Hematopoietic multipotent progenitor cell treated with erythropoietin and hydrocortisone succinate and interleukin-3 and kit ligand, for 8 days (in vitro differentiated cells): Measurements from ENCODE around the gene CNIH1.
A peak's percentile ranks its signal among the peaks of the same experiment; 100 is the strongest.
"Not testable (repeated sequence)": the region's sequence is repeated elsewhere in the genome, so short reads cannot be mapped to it uniquely, and the experiment has no call there.

Experiments used
- DNase-seq: peaks from one replicate; pipeline ENCODE4 v3.0.0-alpha.2; 2015

CNIH1 gene

GRCh38 chr14:54425537-54426274 lies 15.5 kb downstream of the CNIH1 start:
- DNase-seq: no peak

- no peak for DNase-seq
Observed at GRCh38 chr14:54425068-54425467, 16.1 kb downstream of the CNIH1 start.

DNA sequence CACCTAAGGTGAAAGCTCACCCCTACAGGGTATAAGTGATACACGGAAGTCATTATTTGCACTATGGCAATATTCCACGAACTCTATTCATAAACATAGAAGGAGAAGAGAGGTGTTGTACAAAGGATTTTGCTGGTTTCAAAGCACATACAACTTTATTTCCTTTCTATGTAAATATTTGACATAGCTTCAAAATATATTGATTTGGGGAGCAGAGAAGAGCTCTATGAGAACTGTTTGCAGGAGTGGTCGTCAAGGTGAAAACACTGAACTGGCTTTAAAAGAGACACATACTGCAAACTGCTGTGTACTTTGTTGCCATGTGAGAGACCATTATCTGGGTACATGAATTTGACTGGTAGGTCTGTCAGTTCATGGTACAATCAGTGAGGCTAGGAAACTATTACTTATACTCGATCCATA lies 16.7 kb downstream of the CNIH1 start:
- no peak for DNase-seq

GRCh38 chr14:54423991-54424390 lies 17.2 kb downstream of the CNIH1 start:
- no peak for DNase-seq

- DNase-seq: peak; percentile 60
Observed at GRCh38 chr14:54420478-54421142, 20.6 kb downstream of the CNIH1 start.

- no peak for DNase-seq
Observed at GRCh38 chr14:54411371-54411770, 29.8 kb downstream of the CNIH1 start.

DNA sequence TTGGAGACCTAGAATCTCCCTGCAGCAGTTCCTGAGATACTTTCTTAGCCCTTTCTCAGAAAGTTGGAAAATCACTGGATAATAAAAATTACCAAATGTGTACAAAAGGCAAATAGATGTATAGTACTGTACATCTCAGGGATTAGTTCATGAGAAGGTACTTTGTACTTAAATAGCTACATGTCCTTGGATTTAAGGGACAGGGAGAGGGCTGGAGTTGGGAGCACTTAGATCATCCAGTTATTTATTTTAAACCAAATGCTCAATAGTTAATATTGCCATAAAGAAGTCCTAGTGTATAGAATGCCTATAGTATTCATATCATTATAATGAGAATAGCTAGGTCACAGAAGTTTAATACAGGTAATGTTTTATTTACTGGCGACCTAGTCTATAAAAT lies 31.0 kb downstream of the CNIH1 start:
- DNase-seq: no peak

- DNase-seq: not testable (repeated sequence)
Observed at GRCh38 chr14:54403401-54404005, 37.7 kb downstream of the CNIH1 start.

GRCh38 chr14:54399560-54399959 lies 41.6 kb downstream of the CNIH1 start:
- DNase-seq: no peak

DNA sequence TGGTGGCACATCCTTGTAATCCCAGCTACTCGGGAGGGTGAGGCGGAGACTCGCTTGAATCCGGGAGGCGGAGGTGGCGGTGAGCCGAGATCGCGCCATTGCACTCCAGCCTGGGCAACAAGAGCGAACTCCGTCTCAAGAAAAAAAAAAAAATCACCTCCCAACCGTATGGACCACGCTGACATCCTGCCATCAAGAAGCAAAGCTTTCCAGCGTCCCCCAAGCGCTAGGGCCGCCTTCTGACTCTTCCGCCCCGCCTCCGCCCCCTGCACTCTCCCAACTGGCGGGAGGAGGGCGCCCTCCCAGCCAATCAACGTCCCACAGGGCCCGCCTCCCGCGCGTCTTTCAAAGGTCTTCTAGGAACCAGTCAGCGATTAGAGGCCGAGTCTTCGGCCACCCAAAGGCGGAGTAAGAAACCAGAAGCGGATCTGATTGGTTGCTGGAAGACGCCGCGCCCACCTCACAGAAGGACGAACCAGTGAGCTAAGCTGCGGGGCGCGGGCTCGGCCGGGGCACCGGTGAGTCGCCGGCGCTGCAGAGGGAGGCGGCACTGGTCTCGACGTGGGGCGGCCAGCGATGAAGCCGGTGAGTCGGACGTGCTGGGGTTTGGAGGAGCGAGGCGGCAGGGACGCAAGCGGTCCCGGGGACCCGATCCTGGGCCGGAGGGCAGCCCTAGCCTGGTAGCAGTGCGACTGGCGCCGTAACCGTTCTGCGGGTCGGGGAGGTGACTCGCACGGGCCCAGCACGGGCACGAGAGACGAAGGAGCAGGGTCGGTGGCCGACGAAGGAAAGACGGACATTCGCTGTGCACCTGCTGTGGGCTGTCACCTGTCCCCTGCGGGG lies 44.5 kb downstream of the CNIH1 start, which contains the start of gene CDKN3:
TSS of gene CDKN3 (plus strand) at position 515 of the 843 bp plus-strand sequence. CDS start at position 577, 62 bp downstream.
- peak; percentile 99 for DNase-seq

DNA sequence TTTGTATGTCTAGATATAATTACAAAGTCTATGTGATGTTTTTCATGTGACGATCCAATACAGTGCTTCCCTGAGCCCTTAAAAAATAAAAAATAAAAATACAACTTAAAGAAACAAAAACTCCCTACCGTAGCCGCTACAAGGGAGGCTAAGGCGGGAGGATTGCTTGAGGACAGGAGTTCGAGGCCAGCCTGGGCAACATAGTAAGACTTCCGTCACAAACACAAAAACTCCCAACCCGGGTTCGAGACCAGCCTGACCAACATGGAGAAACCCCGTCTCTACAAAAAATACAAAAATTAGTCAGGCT lies 45.0 kb downstream of the CNIH1 start:
- no peak for DNase-seq

DNA sequence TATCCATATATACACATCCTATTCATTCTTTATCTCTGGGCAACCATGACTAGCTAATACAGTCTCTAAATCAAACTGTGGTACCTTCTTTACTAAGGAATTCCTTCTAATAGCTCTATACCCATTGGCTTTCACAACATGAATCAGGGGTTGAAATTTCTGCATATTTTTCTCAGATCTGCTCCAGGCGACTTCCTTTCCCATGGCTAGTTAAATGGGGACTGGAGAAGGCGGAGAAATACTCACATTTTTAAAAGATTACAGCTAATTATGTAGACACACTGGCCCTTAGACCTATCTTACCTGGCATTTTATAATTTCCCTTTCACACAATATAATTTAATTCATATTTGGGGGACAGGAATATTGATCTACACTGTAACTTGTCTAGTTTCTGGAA lies 45.5 kb downstream of the CNIH1 start:
- no peak for DNase-seq

GRCh38 chr14:54395284-54395683 lies 45.9 kb downstream of the CNIH1 start:
- no peak for DNase-seq

- no peak for DNase-seq
Observed at GRCh38 chr14:54394596-54394995, 46.6 kb downstream of the CNIH1 start.

- DNase-seq: not testable (repeated sequence)
Observed at GRCh38 chr14:54392986-54393884, 47.9 kb downstream of the CNIH1 start.

DNA sequence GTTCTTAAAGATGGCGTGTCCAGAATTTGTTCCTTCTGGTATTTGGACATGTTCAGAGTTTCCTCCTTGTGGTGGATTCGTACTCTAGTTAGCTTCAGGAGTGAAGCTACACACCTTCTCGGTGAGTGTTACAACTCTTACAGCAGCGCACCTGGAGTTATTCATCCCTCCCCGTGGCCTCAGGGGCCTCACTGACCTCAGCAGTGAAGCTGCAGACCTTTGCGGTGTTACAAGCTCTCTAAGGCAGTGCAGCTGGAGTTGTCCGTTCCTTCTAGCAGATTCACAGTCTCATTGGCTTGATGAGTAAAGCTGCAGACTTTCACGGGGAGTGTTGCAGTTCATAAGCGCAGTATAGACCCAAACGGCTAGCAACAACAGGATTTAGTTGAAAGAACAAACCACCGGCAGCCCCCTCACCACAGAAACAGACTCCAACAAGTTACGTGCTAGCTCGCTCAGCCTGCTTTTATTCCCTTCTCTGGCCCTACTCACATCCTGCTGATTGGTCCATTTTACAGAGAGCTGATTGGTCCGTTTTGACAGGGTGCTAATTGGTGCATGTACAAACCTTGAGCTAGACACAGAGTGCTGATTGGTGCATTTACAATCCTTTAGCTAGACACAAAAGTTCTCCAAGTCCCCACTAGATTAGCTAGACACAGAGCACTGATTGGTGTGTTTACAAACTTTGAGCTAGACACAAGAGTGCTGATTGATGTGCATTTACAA lies 48.9 kb downstream of the CNIH1 start:
- no peak for DNase-seq

DNA sequence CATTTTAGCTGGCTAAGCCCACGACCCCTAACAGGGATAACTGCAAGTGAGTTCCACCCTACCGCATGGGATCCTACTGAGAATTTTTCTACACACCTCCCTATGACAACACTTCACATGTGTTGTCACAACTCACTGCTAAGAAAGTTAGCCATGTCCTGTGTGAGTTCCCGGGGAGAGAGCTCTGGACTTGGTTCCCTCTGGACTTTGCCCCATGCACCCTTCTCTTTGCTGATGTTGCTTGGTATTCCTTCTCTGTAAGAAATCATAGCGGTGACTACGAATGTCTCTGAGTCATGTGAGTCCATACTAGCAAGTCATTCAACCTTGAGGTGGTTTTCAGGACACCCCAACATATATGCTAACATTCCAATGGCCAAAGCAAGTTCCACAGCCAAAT lies 53.8 kb downstream of the CNIH1 start:
- no peak for DNase-seq

- no peak for DNase-seq
Observed at GRCh38 chr14:54385556-54385955, 55.6 kb downstream of the CNIH1 start.

- DNase-seq: no peak
Observed at GRCh38 chr14:54383835-54384234, 57.3 kb downstream of the CNIH1 start.

- no peak for DNase-seq
Observed at GRCh38 chr14:54381821-54382220, 59.4 kb downstream of the CNIH1 start.

DNA sequence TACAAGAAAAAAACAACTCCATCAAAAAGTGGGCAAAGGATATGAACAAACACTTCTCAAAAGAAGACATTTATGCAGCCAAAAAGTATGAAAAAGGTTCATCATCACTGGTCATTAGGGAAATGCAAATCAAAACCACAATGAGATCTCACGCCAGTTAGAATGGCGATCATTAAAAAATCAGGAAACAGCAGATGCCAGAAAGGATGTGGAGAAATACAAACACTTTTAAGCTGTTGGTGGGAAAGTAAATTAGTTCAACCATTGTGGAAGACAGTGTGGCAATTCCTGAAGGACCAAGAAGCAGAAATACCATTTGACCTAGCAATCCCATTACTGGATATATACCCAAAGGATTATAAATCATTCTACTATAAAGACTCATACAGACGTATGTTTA lies 60.6 kb downstream of the CNIH1 start:
- DNase-seq: not testable (repeated sequence)
